Breast epithelium (tissue), 3 donors: ENCODE measurements around the gene MATN1.

Experiments
- CTCF ChIP-seq, 3 donors: fragments of 450-650 bp; IDR thresholded peaks; one replicate each; pipeline ENCODE4 v1.5.1; 2016 to 2017; ENCODE audit warnings: antibody characterized with exemption in 3 of 3, mild to moderate bottlenecking in 3 of 3, moderate library complexity in 3 of 3
- POLR2A ChIP-seq: fragments of 450-650 bp; IDR thresholded peaks from one replicate; pipeline ENCODE4 v1.6.1; 2016; ENCODE audit warnings: antibody characterized with exemption, mild to moderate bottlenecking, moderate library complexity
- POLR2AphosphoS5 ChIP-seq, 3 donors: sonication (generic); formaldehyde crosslinking; IDR thresholded peaks; one replicate each; pipeline ENCODE4 v1.6.1; 2017; ENCODE audit warnings: antibody characterized with exemption in 3 of 3

DNA sequence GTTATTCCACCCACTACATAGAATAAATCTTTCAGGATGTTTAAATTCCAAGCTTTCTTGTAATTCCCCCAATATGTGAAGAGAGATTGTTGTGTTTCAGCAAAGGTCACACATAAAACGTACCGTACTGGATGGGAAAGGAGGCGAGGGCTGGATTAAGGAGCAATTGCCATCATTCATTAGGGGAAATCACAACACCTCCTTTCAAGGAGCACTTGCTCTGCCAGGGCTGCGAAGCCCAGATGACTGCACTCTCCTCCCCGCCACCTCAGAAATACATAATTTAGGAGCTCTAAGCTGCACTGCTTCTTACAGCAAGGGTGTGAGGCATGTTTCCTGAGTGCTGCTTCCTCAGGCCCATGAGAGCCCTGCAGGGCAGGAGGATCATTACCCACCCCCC, 29.6 kb downstream of the MATN1 start:
- no peak for TF ChIP-seq POLR2A
- no peak for TF ChIP-seq CTCF (IDR thresholded peaks at IDR 0.05)
- no peak for TF ChIP-seq POLR2AphosphoS5 (IDR thresholded peaks at IDR 0.05)
